IMR-90 (cell line): ENCODE measurements around the gene BCL7A. TPM values are rescaled to one million over a fixed set of nuclear protein-coding genes. Genes with fewer than 3 reads are reported as not detected.

ENCODE experiments used
- CHD1 ChIP-seq: IDR thresholded peaks from 2 replicates; pipeline ENCODE4 v1.6.1; 2012; ENCODE audit warnings: low read depth, low read length, improper control_type of control experiment
- FOS ChIP-seq: fragments of 150-350 bp; IDR thresholded peaks from 2 replicates; pipeline ENCODE4 v1.6.1; 2016; ENCODE audit warnings: low read depth, low read length
- NFE2L2 ChIP-seq: fragments of 150-350 bp; IDR thresholded peaks from 2 replicates; pipeline ENCODE4 v1.6.1; 2016; ENCODE audit warnings: low read depth, mild to moderate bottlenecking, low read length
- POLR2A ChIP-seq: IDR thresholded peaks from 2 replicates; pipeline ENCODE4 v1.6.1; 2012; ENCODE audit warnings: mild to moderate bottlenecking, low read depth, low read length
- polyA plus RNA-seq, 3 experiments: library from polyadenylated mRNA; depleted of rRNA; stranded (reverse); fragments of >200 nt; gene quantifications; 2 replicates each; pipeline ENCODE4 v1.2.3, GENCODE V29; 2012; ENCODE audit warnings: low replicate concordance in 1 of 3
- total RNA-seq: library from RNA; depleted of rRNA; stranded (reverse); fragments of >200 nt; gene quantifications from 2 replicates; pipeline ENCODE4 v1.2.3, GENCODE V29; 2012
- TF ChIP-seq, protein P1 (sequence below): fragments of 150-350 bp; IDR thresholded peaks from 2 replicates; pipeline ENCODE4 v1.6.1; 2016; ENCODE audit warnings: low read depth, mild to moderate bottlenecking, low read length, moderate library complexity, borderline replicate concordance

The BCL7A gene
- total and polyA plus RNA-seq, 2 of the 4 experiments (the other 2 are of a cell fraction) = 5.6 to 7.9 TPM

DNA sequence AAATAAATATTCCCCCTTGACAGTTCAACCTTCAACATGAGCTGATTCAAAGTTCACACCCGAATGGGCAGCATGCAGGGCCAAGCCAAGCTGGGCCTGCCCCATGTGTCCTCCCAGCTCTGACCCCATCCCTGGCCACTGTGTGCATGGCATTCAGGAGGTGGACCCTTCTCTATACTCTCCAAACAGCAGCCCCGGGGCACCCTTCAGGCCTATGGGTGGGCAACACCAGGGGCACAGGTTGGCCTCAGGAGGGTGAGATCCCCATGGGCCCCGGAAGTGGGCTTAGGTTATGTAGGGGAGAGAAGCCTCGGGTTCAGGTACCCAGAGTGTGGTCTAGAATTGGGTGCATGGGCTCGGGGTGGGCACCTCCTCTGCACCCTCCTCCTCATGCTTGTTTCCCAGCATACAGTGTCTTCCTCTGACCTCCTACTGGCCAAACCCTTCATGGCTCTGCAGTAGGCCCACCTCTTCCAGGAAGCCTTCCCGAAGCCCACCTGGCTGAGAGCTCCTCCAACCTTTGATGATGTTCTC is 31.5 kb upstream of the BCL7A start (continued):
- TF ChIP-seq, protein P1, sequence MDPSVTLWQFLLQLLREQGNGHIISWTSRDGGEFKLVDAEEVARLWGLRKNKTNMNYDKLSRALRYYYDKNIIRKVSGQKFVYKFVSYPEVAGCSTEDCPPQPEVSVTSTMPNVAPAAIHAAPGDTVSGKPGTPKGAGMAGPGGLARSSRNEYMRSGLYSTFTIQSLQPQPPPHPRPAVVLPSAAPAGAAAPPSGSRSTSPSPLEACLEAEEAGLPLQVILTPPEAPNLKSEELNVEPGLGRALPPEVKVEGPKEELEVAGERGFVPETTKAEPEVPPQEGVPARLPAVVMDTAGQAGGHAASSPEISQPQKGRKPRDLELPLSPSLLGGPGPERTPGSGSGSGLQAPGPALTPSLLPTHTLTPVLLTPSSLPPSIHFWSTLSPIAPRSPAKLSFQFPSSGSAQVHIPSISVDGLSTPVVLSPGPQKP = no peak
- TF ChIP-seq POLR2A = no peak
- TF ChIP-seq FOS = no peak
- no peak for TF ChIP-seq CHD1
- no peak for TF ChIP-seq NFE2L2
